ENCODE data around the gene IGSF21. TPM values are rescaled to one million over a fixed set of nuclear protein-coding genes. Genes with fewer than 3 reads are reported as not detected.

The IGSF21 gene
- polyA plus RNA-seq, 3 donors, result not detected

- no peak overlapping the region for H3K27ac Mint-ChIP-seq
These were observed 216.6 kb downstream of the IGSF21 start for GRCh38 chr1:18324246-18324645.

DNA sequence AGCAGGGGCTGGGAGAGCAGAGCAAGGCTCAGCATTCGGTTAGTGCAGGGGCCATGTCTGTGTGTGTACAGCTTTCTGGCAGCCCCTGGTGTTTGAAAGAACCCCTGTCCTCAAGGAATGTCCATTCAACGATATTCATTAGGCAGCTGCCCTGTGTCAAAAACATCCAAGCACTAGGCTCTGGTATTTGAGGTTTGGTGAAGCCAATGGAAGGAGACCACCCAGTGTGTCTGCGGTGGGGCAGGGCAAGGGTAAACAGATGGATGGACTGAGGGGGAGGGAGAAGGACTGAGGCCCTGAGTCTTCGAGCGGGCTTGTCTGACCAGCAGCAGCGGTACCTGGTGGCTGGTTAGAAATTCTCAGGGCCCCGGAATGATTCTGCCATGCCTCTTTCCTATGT, 217.5 kb downstream of the IGSF21 start:
- Mint-ChIP-seq H3K27ac (no peak overlapping the region), H3K27me3 (ENCODE audit: low read depth in 3 of 3) (peaks cover 3 to 13% (median 6%) of the 10 kb centered on the region in 3 donors), H3K36me3 (no peaks in the 10 kb centered on the region), H3K9me3 (peaks cover 0 to 3% (median 2%) of the 10 kb centered on the region in 7 donors), H3K4me1 (no peaks in the 10 kb centered on the region), H3K4me3 (no peak overlapping the region)
- Histone ChIP-seq H3K4me1 (ENCODE audit: control insufficient read depth in 1 of 2, insufficient read depth in 2 of 2, low read length in 2 of 2) (no peaks in the 10 kb centered on the region), H3K79me2 (ENCODE audit: insufficient read depth, low read length) (no peaks in the 10 kb centered on the region), H3K36me3 (replicated peaks in 1 of 2; ENCODE audit: control insufficient read depth in 1 of 2, insufficient read depth in 2 of 2, low read length in 2 of 2) (no peaks in the 10 kb centered on the region), H3K9ac (ENCODE audit: insufficient read depth, low read length, poor library complexity, severe bottlenecking) (no peak overlapping the region), H3K27me3 (ENCODE audit: control insufficient read depth in 2 of 2, insufficient read depth in 2 of 2, low read length in 2 of 2) (no peaks in the 10 kb centered on the region), H3K4me2 (replicated peaks; ENCODE audit: extremely low read depth, low read length, poor library complexity, severe bottlenecking) (no peak overlapping the region), H3K4me3 (replicated peaks in 1 of 3; ENCODE audit: low read depth in 2 of 3, low read length in 3 of 3) (no peak overlapping the region), H3K9me3 (replicated peaks in 1 of 2; ENCODE audit: control insufficient read depth in 1 of 2, insufficient read depth in 1 of 2, low read length in 2 of 2) (no peaks in the 10 kb centered on the region), H2AFZ (ENCODE audit: insufficient read depth, low read depth, low read length, poor library complexity, severe bottlenecking) (no peak overlapping the region), H4K20me1 (ENCODE audit: insufficient read depth, low read length) (no peaks in the 10 kb centered on the region), H3K27ac (ENCODE audit: low read depth in 1 of 2, low read length in 2 of 2) (no peak overlapping the region)
- TF ChIP-seq, protein P1, sequence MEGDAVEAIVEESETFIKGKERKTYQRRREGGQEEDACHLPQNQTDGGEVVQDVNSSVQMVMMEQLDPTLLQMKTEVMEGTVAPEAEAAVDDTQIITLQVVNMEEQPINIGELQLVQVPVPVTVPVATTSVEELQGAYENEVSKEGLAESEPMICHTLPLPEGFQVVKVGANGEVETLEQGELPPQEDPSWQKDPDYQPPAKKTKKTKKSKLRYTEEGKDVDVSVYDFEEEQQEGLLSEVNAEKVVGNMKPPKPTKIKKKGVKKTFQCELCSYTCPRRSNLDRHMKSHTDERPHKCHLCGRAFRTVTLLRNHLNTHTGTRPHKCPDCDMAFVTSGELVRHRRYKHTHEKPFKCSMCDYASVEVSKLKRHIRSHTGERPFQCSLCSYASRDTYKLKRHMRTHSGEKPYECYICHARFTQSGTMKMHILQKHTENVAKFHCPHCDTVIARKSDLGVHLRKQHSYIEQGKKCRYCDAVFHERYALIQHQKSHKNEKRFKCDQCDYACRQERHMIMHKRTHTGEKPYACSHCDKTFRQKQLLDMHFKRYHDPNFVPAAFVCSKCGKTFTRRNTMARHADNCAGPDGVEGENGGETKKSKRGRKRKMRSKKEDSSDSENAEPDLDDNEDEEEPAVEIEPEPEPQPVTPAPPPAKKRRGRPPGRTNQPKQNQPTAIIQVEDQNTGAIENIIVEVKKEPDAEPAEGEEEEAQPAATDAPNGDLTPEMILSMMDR (IDR thresholded peaks at IDR 0.05), result no peak
- WGBS (ENCODE audit: insufficient coverage), result 96% methylated on average over 5 of the region's 7 CpGs
- no peak for DNase-seq
- intact Hi-C loops (cut with micrococcal nuclease), result no loop called here

More at GRCh38 chr1:18324246-18324645, 216.6 kb downstream of the IGSF21 start:
- H3K79me2 ChIP-seq (ENCODE audit: insufficient read depth, low read length), result no peaks in the 10 kb centered on the region
- intact Hi-C loops (cut with micrococcal nuclease), result no loop called here
- WGBS (ENCODE audit: insufficient coverage), result 86% methylated on average over 10 of the region's 10 CpGs
- H3K4me3 Mint-ChIP-seq, result no peak overlapping the region
- H2AFZ ChIP-seq (ENCODE audit: insufficient read depth, low read depth, low read length, poor library complexity, severe bottlenecking), result no peak overlapping the region
- TF ChIP-seq, protein P1 (IDR thresholded peaks at IDR 0.05), result no peak
- H3K4me1 ChIP-seq (ENCODE audit: control insufficient read depth in 1 of 2, insufficient read depth in 2 of 2, low read length in 2 of 2), result no peaks in the 10 kb centered on the region
- H3K36me3 ChIP-seq (replicated peaks in 1 of 2; ENCODE audit: control insufficient read depth in 1 of 2, insufficient read depth in 2 of 2, low read length in 2 of 2), result no peaks in the 10 kb centered on the region
- no peaks in the 10 kb centered on the region for H3K9me3 ChIP-seq (replicated peaks in 1 of 2; ENCODE audit: control insufficient read depth in 1 of 2, insufficient read depth in 1 of 2, low read length in 2 of 2)
- H3K36me3 Mint-ChIP-seq, result no peaks in the 10 kb centered on the region
- no peak for DNase-seq
- peaks cover 3 to 13% (median 6%) of the 10 kb centered on the region in 3 donors for H3K27me3 Mint-ChIP-seq (ENCODE audit: low read depth in 3 of 3)
- H3K9me3 Mint-ChIP-seq, result peaks cover 0 to 3% (median 2%) of the 10 kb centered on the region in 7 donors
- H3K4me1 Mint-ChIP-seq, result no peaks in the 10 kb centered on the region
- H3K4me2 ChIP-seq (replicated peaks; ENCODE audit: extremely low read depth, low read length, poor library complexity, severe bottlenecking), result no peak overlapping the region
- H4K20me1 ChIP-seq (ENCODE audit: insufficient read depth, low read length), result no peaks in the 10 kb centered on the region
- no peaks in the 10 kb centered on the region for H3K27me3 ChIP-seq (ENCODE audit: control insufficient read depth in 2 of 2, insufficient read depth in 2 of 2, low read length in 2 of 2)
- H3K4me3 ChIP-seq (replicated peaks in 1 of 3; ENCODE audit: low read depth in 2 of 3, low read length in 3 of 3), result no peak overlapping the region
- H3K9ac ChIP-seq (ENCODE audit: insufficient read depth, low read length, poor library complexity, severe bottlenecking), result no peak overlapping the region
- H3K27ac ChIP-seq (ENCODE audit: low read depth in 1 of 2, low read length in 2 of 2), result no peak overlapping the region
